Measurements from ENCODE around the gene COX6A2.

DNA sequence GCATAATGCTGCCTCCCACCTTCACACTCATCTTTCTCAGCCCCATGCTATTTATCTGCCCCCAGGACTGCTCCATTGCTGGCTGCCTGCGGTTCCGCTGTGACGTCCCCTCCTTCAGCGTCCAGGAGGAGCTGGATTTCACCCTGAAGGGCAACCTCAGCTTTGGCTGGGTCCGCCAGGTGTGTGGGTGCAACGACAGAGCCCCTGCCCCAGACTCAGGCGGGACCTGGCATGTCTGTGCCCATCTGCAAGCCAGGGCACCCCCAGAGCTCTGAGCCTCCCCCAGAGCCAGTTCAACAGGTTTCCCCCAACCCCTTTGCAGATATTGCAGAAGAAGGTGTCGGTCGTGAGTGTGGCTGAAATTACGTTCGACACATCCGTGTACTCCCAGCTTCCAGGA lies 48.0 kb downstream of the COX6A2 start:
- TF ChIP-seq, protein P1, sequence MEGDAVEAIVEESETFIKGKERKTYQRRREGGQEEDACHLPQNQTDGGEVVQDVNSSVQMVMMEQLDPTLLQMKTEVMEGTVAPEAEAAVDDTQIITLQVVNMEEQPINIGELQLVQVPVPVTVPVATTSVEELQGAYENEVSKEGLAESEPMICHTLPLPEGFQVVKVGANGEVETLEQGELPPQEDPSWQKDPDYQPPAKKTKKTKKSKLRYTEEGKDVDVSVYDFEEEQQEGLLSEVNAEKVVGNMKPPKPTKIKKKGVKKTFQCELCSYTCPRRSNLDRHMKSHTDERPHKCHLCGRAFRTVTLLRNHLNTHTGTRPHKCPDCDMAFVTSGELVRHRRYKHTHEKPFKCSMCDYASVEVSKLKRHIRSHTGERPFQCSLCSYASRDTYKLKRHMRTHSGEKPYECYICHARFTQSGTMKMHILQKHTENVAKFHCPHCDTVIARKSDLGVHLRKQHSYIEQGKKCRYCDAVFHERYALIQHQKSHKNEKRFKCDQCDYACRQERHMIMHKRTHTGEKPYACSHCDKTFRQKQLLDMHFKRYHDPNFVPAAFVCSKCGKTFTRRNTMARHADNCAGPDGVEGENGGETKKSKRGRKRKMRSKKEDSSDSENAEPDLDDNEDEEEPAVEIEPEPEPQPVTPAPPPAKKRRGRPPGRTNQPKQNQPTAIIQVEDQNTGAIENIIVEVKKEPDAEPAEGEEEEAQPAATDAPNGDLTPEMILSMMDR (IDR thresholded peaks at IDR 0.05; ENCODE audit: low read depth, low read length, missing input control) = no peak
- TF ChIP-seq, protein P2, sequence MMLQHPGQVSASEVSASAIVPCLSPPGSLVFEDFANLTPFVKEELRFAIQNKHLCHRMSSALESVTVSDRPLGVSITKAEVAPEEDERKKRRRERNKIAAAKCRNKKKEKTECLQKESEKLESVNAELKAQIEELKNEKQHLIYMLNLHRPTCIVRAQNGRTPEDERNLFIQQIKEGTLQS (IDR thresholded peaks at IDR 0.05) = no peak
- TF ChIP-seq NR2F2 (IDR thresholded peaks at IDR 0.05) (no peak), SP1 (IDR thresholded peaks at IDR 0.05) (no peak), JUND (IDR thresholded peaks at IDR 0.05) (no peak), GABPA (IDR thresholded peaks at IDR 0.05 in 1 of 2, conservative IDR thresholded peaks at IDR 0.05 in 1 of 2) (no peak), TAF1 (conservative IDR thresholded peaks at IDR 0.05) (no peak)
- TF ChIP-seq, protein P3, sequence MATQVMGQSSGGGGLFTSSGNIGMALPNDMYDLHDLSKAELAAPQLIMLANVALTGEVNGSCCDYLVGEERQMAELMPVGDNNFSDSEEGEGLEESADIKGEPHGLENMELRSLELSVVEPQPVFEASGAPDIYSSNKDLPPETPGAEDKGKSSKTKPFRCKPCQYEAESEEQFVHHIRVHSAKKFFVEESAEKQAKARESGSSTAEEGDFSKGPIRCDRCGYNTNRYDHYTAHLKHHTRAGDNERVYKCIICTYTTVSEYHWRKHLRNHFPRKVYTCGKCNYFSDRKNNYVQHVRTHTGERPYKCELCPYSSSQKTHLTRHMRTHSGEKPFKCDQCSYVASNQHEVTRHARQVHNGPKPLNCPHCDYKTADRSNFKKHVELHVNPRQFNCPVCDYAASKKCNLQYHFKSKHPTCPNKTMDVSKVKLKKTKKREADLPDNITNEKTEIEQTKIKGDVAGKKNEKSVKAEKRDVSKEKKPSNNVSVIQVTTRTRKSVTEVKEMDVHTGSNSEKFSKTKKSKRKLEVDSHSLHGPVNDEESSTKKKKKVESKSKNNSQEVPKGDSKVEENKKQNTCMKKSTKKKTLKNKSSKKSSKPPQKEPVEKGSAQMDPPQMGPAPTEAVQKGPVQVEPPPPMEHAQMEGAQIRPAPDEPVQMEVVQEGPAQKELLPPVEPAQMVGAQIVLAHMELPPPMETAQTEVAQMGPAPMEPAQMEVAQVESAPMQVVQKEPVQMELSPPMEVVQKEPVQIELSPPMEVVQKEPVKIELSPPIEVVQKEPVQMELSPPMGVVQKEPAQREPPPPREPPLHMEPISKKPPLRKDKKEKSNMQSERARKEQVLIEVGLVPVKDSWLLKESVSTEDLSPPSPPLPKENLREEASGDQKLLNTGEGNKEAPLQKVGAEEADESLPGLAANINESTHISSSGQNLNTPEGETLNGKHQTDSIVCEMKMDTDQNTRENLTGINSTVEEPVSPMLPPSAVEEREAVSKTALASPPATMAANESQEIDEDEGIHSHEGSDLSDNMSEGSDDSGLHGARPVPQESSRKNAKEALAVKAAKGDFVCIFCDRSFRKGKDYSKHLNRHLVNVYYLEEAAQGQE (IDR thresholded peaks at IDR 0.05) = no peak
- TF ChIP-seq, protein P4, sequence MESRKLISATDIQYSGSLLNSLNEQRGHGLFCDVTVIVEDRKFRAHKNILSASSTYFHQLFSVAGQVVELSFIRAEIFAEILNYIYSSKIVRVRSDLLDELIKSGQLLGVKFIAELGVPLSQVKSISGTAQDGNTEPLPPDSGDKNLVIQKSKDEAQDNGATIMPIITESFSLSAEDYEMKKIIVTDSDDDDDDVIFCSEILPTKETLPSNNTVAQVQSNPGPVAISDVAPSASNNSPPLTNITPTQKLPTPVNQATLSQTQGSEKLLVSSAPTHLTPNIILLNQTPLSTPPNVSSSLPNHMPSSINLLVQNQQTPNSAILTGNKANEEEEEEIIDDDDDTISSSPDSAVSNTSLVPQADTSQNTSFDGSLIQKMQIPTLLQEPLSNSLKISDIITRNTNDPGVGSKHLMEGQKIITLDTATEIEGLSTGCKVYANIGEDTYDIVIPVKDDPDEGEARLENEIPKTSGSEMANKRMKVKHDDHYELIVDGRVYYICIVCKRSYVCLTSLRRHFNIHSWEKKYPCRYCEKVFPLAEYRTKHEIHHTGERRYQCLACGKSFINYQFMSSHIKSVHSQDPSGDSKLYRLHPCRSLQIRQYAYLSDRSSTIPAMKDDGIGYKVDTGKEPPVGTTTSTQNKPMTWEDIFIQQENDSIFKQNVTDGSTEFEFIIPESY (IDR thresholded peaks at IDR 0.05) = no peak
- TF ChIP-seq, protein P5, sequence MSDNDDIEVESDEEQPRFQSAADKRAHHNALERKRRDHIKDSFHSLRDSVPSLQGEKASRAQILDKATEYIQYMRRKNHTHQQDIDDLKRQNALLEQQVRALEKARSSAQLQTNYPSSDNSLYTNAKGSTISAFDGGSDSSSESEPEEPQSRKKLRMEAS (IDR thresholded peaks at IDR 0.05) = no peak

All from liver (tissue), 3 donors.